GM19467 (cell line): ENCODE measurements around the gene TREML2.
"Not testable (repeated sequence)": the region's sequence is repeated elsewhere in the genome, so short reads cannot be mapped to it uniquely, and the experiment has no call there.

ENCODE experiments used
- ATAC-seq: cut with Tn5 transposase; IDR thresholded peaks from one replicate; pipeline ENCODE4 v1.9.1; 2021; ENCODE audit warnings: mild to moderate bottlenecking, moderate library complexity; ENCODE audit not compliant: unreplicated experiment

The TREML2 gene

DNA sequence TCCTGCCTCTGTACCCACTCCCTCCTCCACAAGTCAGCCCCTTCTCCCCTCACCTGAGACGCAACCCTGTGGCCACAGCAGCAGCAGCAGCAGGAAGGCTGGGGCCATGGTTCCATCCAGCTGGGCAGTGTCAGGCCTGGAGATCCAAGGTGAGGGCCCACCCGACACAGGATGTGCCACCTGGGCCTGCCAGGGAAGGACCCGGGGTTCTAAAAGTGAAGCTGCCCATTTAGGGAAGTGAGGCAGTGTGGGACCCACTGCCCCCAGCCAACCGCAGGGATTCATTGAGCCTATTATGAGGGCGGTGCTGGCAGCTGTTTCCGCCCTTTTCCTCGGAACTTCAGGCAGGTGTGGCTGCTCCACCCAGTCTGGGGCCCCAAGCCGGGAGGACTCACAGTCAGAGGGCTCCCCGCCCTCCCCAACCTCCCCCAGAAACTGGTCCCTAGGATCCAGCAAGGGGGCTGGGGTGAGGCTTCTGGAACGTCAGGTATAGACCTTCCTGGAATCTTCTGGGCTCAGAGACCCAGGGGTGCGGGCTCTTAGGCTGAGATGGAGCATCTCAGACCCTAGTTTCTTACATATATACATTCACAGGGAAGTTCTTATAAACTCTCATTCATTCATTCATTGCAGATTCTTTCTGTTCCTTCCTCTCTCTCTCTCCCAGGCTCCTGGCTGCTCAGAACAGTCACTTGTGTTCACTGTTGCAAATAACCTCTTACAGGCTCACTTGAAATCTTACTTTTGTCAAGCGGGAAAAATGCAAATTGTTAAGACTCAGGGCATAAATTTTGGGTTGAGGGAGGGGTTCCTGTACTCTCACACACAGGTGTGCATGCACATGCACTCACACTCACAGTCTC is at the start of gene TREML2:
Gene TREML2 (minus strand): TSS at position 249 of the 863 bp plus-strand sequence. CDS start 141 bp downstream, at position 108.
- ATAC-seq = no peak

- no peak for ATAC-seq
Measured at GRCh38 chr6:41247882-41248705, 47.1 kb upstream of the TREML2 start.

DNA sequence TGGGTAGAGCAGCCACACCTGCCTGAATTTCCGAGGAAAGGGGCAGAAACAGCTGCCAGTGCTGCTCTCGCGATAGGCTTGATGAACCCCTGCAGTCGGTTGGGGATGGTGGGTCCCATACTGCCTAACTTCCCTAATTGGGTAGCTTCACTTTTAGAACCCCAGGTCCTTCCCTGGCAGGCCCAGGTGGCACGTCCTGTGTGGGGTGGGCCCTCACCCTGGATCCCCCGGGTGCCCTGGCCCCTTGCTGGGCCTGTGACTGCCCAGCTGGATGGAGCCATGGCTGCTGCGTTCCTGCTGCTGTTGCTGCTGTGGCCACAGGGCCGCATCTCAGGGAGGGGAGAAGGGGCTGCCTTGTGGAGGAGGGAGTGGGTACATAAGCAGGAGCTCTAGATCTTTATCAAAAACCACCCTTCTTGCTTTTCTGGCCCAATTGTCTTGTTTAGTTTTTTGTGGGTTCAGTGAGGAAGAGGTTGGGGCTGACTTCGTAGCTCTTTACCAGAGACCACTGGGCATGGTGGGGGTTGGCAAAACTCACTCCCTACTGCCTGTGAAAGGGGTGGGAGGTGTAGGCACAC is 46.4 kb upstream of the TREML2 start:
- no peak for ATAC-seq

GRCh38 chr6:41246529-41246928 is 45.6 kb upstream of the TREML2 start:
- ATAC-seq = not testable (repeated sequence)

DNA sequence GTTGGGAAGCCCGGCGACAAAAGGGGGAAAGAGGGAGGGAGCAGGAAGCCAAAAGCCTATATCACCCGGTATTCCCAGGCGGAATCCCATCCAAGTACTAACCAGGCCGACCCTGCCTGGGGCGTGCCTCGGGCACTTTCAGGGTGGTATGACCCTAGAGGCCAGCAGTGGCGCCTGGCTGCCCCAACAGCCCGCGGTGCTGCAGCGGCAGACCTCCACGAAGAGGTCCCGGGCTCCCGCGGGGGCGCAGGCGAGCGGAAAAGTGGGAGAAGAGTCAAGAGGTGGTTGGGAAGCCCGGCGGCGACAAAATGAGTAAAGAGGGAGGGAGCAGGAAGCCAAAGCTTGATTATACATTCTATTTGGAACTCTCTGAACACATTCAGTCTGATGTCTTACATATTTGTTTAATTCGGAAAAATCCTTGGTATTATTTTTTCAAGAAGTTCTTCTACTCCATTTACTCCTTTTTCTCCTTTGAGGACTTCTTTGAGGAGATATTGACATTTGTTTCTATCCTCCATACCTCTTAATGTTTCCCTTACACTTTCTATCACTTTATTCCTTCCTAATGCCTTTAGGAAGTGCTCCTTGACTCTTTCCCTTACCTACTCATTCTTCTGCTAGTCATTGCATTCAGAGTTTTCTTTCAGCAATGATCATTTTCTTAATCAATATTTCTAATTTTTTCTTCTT is 38.7 kb upstream of the TREML2 start:
- ATAC-seq = no peak

GRCh38 chr6:41237128-41237527 is 36.2 kb upstream of the TREML2 start:
- no peak for ATAC-seq

GRCh38 chr6:41236276-41236675 is 35.3 kb upstream of the TREML2 start:
- no peak for ATAC-seq

- no peak for ATAC-seq
Measured at GRCh38 chr6:41232667-41233066, 31.7 kb upstream of the TREML2 start.

DNA sequence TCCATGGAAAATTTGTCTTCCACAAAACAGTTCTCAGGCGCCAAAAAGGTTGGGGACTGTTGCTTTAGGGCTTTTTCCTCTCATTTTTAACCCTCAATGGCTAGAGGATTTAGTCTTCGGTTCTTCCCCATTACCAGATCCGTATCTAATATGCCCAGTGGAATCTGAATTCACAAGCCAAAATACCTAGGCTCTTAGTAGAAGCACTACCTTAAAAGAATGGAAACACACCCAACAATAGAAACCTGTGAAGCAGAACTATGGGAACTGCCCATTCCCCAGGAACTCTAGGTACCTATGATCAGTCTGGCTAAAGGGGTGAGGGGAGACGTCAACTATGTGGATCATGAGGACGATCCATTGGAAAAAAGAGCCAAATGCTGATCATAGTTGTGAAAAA is 30.3 kb upstream of the TREML2 start:
- ATAC-seq = no peak

DNA sequence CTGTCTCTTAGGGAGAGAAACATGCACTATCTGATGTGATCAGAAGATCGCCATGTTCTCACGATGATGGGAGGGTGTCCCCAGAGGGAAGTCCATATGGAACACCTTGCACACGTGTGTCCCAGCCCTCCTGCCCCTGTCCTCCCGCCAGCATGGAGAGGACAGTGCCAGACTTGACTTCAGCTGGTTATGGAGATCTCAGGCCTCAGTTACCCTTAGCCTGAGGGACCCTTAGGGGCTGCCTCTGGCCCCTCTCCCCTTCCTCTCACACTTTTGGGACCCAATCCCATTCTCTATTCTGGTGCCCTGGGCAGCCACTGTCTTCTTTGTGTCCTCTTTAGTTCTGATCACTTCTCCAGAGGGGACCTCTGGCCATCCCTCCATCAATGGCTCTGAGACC is 28.8 kb upstream of the TREML2 start:
- ATAC-seq = no peak

- no peak for ATAC-seq
Measured at GRCh38 chr6:41228616-41229015, 27.7 kb upstream of the TREML2 start.

DNA sequence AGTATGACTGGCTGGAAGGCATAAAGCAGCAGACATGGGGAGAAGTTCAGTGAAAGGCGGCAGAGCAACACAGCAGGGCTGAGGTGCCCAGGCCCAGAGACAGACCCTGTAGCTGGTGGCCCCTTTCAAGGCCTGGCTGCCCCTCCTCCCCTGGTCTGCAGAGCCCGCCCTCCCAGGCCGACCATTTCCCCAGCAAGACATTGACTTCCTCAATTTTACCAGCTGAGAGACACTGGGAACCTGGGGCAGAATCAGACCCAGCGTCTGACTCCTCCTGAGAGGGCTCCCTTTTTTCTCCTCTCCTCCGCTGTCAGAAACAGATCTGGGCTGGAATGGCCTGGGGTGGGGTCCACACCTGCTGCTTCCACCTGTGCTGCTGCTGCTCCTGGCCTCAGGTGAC is 27.1 kb upstream of the TREML2 start, which contains the start of gene TREML4:
Gene TREML4 (plus strand): TSS at position 254 of the 400 bp plus-strand sequence. CDS start 79 bp downstream, at position 333.
- ATAC-seq = no peak

GRCh38 chr6:41226752-41227151 is 25.8 kb upstream of the TREML2 start:
- no peak for ATAC-seq

GRCh38 chr6:41224800-41225199 is 23.9 kb upstream of the TREML2 start:
- ATAC-seq = no peak

GRCh38 chr6:41222513-41222912 is 21.6 kb upstream of the TREML2 start:
- ATAC-seq = no peak

DNA sequence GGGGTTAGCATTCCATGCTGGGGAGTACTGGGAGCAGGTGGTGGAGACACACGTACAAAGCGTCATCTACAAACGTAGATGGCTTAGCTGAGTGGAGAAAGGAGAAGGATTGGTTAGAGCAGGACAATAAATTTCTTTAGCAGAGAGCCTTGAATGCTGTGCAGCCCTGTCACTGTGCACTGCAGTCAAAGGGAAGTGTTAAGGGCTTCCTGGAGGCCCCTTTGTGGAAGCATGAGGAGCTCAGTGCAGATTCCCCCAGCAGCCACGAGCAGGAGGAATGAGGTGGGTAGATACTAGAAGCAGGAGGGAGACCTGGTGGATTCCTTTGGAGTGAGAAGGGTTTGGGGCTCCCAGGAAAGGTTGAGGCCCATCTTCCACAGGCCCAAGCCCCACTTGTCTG is 21.1 kb upstream of the TREML2 start:
- no peak for ATAC-seq

- no peak for ATAC-seq
Measured at GRCh38 chr6:41216616-41217015, 15.7 kb upstream of the TREML2 start.

GRCh38 chr6:41215777-41216176 is 14.8 kb upstream of the TREML2 start:
- no peak for ATAC-seq

DNA sequence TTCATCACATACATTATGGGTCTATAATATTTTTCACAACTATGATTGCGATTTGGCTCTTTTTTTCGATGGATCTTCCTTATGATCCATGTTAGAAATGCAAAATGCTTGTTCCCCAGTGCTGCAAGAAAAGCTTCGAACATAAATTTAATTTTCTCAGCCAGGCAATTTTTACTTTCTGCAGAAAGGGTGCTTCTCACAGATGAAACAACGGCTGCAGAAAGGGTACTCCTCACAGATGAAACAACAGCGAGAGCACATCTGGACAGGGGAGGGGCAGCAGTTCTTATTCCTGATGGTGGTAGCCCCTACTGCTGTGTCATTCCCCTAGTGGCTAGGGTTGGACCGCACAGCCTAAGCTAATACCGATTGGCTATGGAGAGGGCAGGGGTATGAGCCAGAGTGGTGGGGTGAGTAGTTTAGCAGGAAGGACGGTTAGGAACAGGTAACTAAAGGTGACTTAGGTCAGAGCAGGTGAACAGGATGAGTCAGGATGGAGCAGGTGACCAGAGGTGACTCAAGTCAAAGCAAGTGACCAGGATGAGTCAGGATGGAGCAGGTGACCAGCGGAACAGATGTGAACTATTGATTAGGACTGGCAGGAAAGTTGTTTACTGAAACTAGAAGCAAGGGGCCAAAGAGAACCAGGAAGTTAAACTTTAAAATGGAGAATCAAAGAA is 13.8 kb upstream of the TREML2 start:
- no peak for ATAC-seq
